GM12878 (cell line): ENCODE results near the gene AP2B1. TPM values are rescaled to one million over a fixed set of nuclear protein-coding genes. Genes with fewer than 3 reads are reported as not detected.

Experiments
- ATAC-seq: fragments of 200-7000 bp; cut with Tn5 transposase; 3 replicates; pipeline ENCODE4 v1.9.1; 2020; ENCODE audit warnings: mild to moderate bottlenecking, moderate library complexity
- BruUV-seq: library from RNA; stranded (reverse); fragments of 400-500 nt; replicated peaks from 2 replicates; lab custom pipeline; 2021; lab: Mats Ljungman, UMichigan
- CTCF ChIA-PET: fragments of 300-600 bp; sonication (Branson Sonifier 250); formaldehyde crosslinking; extraction: SDS; loops from one replicate; lab custom pipeline; 2021; ENCODE audit warnings: inconsistent platforms; lab: Yijun Ruan, JAX
- POLR2A ChIA-PET: fragments of 350-600 bp; formaldehyde crosslinking; extraction: SDS; loops from one replicate; lab custom pipeline; 2021; ENCODE audit warnings: inconsistent platforms; lab: Charles Lee
- RAD21 ChIA-PET: fragments of 300-600 bp; sonication (Branson Sonifier 250); formaldehyde crosslinking; loops from one replicate; lab custom pipeline; 2023; ENCODE audit warnings: antibody characterized with exemption; ENCODE audit not compliant: unreplicated experiment; lab: Charles Lee
- SMC1A ChIA-PET: fragments of 300-600 bp; sonication (Branson Sonifier 250); formaldehyde crosslinking; loops from one replicate; lab custom pipeline; 2023; ENCODE audit not compliant: unreplicated experiment, uncharacterized antibody; lab: Charles Lee
- DNase-seq: peaks from one replicate; pipeline ENCODE4 v3.0.0-alpha.2; 2011; ENCODE audit warnings: low read depth, low spot score
- FAIRE-seq: peaks from 3 replicates; lab custom pipeline; 2011; peaks lifted over from hg19 to GRCh38; lab: Jason Lieb, UNC
- H2AFZ ChIP-seq: 2 replicates; pipeline ENCODE4 v1.6.0; 2011; ENCODE audit warnings: low read depth, low read length, control low read depth; ENCODE audit not compliant: control insufficient read depth
- H3K27ac ChIP-seq: 2 replicates; pipeline ENCODE4 v1.5.1; 2011; ENCODE audit warnings: control low read depth; ENCODE audit not compliant: control insufficient read depth, insufficient read depth
- H3K27me3 ChIP-seq, 2 experiments: replicated peaks in 1 of 2; 2 replicates each; pipeline versions ENCODE4 v1.6.0 to v1.6.1; 2011; ENCODE audit warnings: low read length in 1 of 2; ENCODE audit not compliant: control insufficient read depth in 2 of 2, insufficient read depth in 2 of 2
- H3K36me3 ChIP-seq, 2 experiments: 2 replicates each; pipeline ENCODE4 v1.5.1; 2011; ENCODE audit warnings: low read length in 1 of 2; ENCODE audit not compliant: control insufficient read depth in 2 of 2, insufficient read depth in 2 of 2
- H3K4me1 ChIP-seq: 2 replicates; pipeline ENCODE4 v1.6.1; 2011; ENCODE audit warnings: mild to moderate bottlenecking, low read length, moderate library complexity, mixed read lengths; ENCODE audit not compliant: control insufficient read depth, insufficient read depth
- H3K4me2 ChIP-seq: 2 replicates; pipeline ENCODE4 v1.6.0; 2011; ENCODE audit warnings: control low read depth; ENCODE audit not compliant: control insufficient read depth, insufficient read depth
- H3K4me3 ChIP-seq: fragments of 200-600 bp; sonication (generic); 2 replicates; pipeline ENCODE4 v1.5.1; 2016
- H3K79me2 ChIP-seq: 2 replicates; pipeline ENCODE4 v1.6.0; 2011; ENCODE audit warnings: low read length; ENCODE audit not compliant: control insufficient read depth, insufficient read depth
- H3K9ac ChIP-seq: 2 replicates; pipeline ENCODE4 v1.8.0; 2011; ENCODE audit warnings: low read length, control low read depth, mixed read lengths; ENCODE audit not compliant: control insufficient read depth, insufficient read depth
- H3K9me3 ChIP-seq: replicated peaks from 3 replicates; pipeline ENCODE4 v1.5.1; 2011; ENCODE audit warnings: mild to moderate bottlenecking, low read length; ENCODE audit not compliant: control insufficient read depth, insufficient read depth
- H4K20me1 ChIP-seq: 2 replicates; pipeline ENCODE4 v1.6.0; 2011; ENCODE audit not compliant: control insufficient read depth, insufficient read depth
- ATF2 ChIP-seq: IDR thresholded peaks from 2 replicates; pipeline ENCODE4 v1.6.1; 2012; ENCODE audit warnings: low read length, inconsistent platforms
- ATF3 ChIP-seq: IDR thresholded peaks from 2 replicates; pipeline ENCODE4 v1.6.1; 2011; ENCODE audit warnings: low read depth, mild to moderate bottlenecking, low read length, moderate library complexity, borderline replicate concordance; ENCODE audit errors: extremely low read depth
- CHD1 ChIP-seq: IDR thresholded peaks from 2 replicates; pipeline ENCODE4 v1.6.1; 2012; ENCODE audit warnings: low read depth, low read length, improper control_type of control experiment
- CREM ChIP-seq: IDR thresholded peaks from 2 replicates; pipeline ENCODE4 v1.6.1; 2014; ENCODE audit warnings: antibody characterized with exemption, low read depth
- IKZF2 ChIP-seq, 2 experiments: fragments of 450-650 bp; IDR thresholded peaks; 2 replicates each; pipeline ENCODE4 v1.6.1; 2017; ENCODE audit warnings: mild to moderate bottlenecking in 2 of 2, moderate library complexity in 2 of 2
- MTA3 ChIP-seq: IDR thresholded peaks from 2 replicates; pipeline ENCODE4 v1.6.1; 2012; ENCODE audit warnings: low read length, inconsistent platforms, borderline replicate concordance
- NFYA ChIP-seq: IDR thresholded peaks from 2 replicates; pipeline ENCODE4 v1.6.1; 2011; ENCODE audit warnings: low read depth, mild to moderate bottlenecking, low read length, improper control_type of control experiment, borderline replicate concordance
- NR2C1 ChIP-seq: fragments of 450-650 bp; IDR thresholded peaks from 2 replicates; pipeline ENCODE4 v1.6.1; 2017; ENCODE audit warnings: antibody characterized with exemption, mild to moderate bottlenecking, moderate library complexity
- SP1 ChIP-seq: IDR thresholded peaks from one replicate; pipeline ENCODE4 v1.6.1; 2011; ENCODE audit warnings: low read depth, low read length
- SUPT20H ChIP-seq: IDR thresholded peaks from 2 replicates; pipeline ENCODE4 v1.6.1; 2011; ENCODE audit warnings: low read depth, mild to moderate bottlenecking, low read length, moderate library complexity, borderline replicate concordance; ENCODE audit not compliant: control insufficient read depth
- WRNIP1 ChIP-seq: IDR thresholded peaks from 2 replicates; pipeline ENCODE4 v1.6.1; 2011; ENCODE audit warnings: low read depth, low read length, improper control_type of control experiment, borderline replicate concordance
- ZNF384 ChIP-seq: IDR thresholded peaks from 2 replicates; pipeline ENCODE4 v1.6.1; 2012; ENCODE audit warnings: low read depth, mild to moderate bottlenecking, low read length, improper control_type of control experiment, borderline replicate concordance
- WGBS: methylation state at CpG from one replicate; pipeline ENCODE4 v1.1.6; 2016; ENCODE audit warnings: low lambda C conversion rate; ENCODE audit not compliant: insufficient replicate concordance, insufficient coverage; ENCODE audit errors: missing lambda C conversion rate; 5-methylcytosine and 5-hydroxymethylcytosine counted together
- in situ Hi-C: fragments of 300-500 bp; cut with MboI; formaldehyde crosslinking; loops from 9 replicates; pipeline ENCODE4 v1.14.3; 2018; ENCODE audit warnings: mixed read lengths
- intact Hi-C: fragments of 100-400 bp; cut with micrococcal nuclease; formaldehyde crosslinking; loops from one replicate; pipeline ENCODE4 v1.14.2; 2022; ENCODE audit not compliant: unreplicated experiment
- polyA plus RNA-seq, 11 experiments: library from polyadenylated mRNA; depleted of rRNA in 4 of 11; unstranded in 6 of 11; stranded (reverse) in 5 of 11; fragments of >200 nt; fragmentation: Nextera tagmentation in 4 of 11; fragmentation: Illumina TruSeq in 1 of 11; extraction: Ambion mirVana in 4 of 11; extraction: Trizol in 1 of 11; gene quantifications; 1 replicate in 1 of 11; 2 replicates in 10 of 11; pipeline versions ENCODE4 v1.2.1 to v1.2.3, GENCODE V29; 2011 to 2016; ENCODE audit warnings: inconsistent platforms in 2 of 11, missing spikeins in 2 of 11, low read depth in 1 of 11
- total RNA-seq, 4 experiments: library from RNA; depleted of rRNA in 3 of 4; stranded (reverse); fragments of >200 nt in 3 of 4; fragmentation: Illumina TruSeq in 1 of 4; extraction: Trizol in 1 of 4; gene quantifications; 2 replicates each; pipeline versions ENCODE4 v1.2.1 to v1.2.3, GENCODE V29; 2013 to 2021

The AP2B1 gene
- total and polyA plus RNA-seq, 10 of the 15 experiments (the other 5 are each of a cell fraction or from before 2014, with no cell fraction given), result 18.6 to 112 (median 53.9) TPM

- no TSS peak for BruUV-seq
- DNase-seq, result no peak
- Histone ChIP-seq H3K9ac (no peak overlapping the region), H3K9me3 (no peaks in the 10 kb centered on the region), H2AFZ (no peak overlapping the region), H3K79me2 (no peaks in the 10 kb centered on the region), H3K36me3 (peaks cover 0 to under 1% of the 10 kb centered on the region in 2 experiments; a peak in 1 of 4 replicates), H4K20me1 (no peaks in the 10 kb centered on the region), H3K27me3 (no peaks in the 10 kb centered on the region), H3K27ac (no peak overlapping the region), H3K4me3 (no peak overlapping the region), H3K4me2 (no peak overlapping the region), H3K4me1 (peaks cover 3% of the 10 kb centered on the region; the same call in 1 of the 2 replicates)
- POLR2A ChIA-PET, result interaction anchor here (0.6 to 1.0 kb wide), 3 partner anchors 51 to 133 kb away, joined by 3 to 5 read pairs (median 5); no protein-coding TSS in a partner anchor
- FAIRE-seq, result no peak
- SMC1A ChIA-PET, result interaction anchor here (0.6 to 3.9 kb wide), 3 partner anchors 23 to 133 kb away, joined by 4 to 33 read pairs (median 4); no protein-coding TSS in a partner anchor
- WGBS, result 80% methylated on average over 3 of the region's 3 CpGs
- TF ChIP-seq ATF3 (no peak), MTA3 (no peak), CHD1 (no peak), WRNIP1 (no peak), SP1 (no peak), SUPT20H (no peak), IKZF2 (IDR thresholded peaks at IDR 0.05) (no peak), NR2C1 (no peak), CREM (no peak), ATF2 (no peak), NFYA (no peak), ZNF384 (no peak)
- CTCF ChIA-PET, result interaction anchor here (1.7 to 5.5 kb wide), 9 partner anchors 12 to 190 kb away, joined by 4 to 116 read pairs (median 9); no protein-coding TSS in a partner anchor
- RAD21 ChIA-PET, result interaction anchor here (1.3 to 5.8 kb wide), 2 partner anchors 134 to 302 kb away, joined by 3 to 55 read pairs; no protein-coding TSS in a partner anchor
- intact Hi-C loops, result no loop called here
- in situ Hi-C loops, result no loop called here
- no peak for ATAC-seq
Measured at GRCh38 chr17:35614810-35615209, 27.7 kb downstream of the AP2B1 start.
